ENCODE results near the gene COA6. TPM values are rescaled to one million over a fixed set of nuclear protein-coding genes. Genes with fewer than 3 reads are reported as not detected.

COA6 gene
- total and polyA plus RNA-seq, 2 of the 13 experiments (the other 11 are each of a cell fraction or from before 2014, with no cell fraction given), result 32.4 to 104 TPM

GRCh38 chr1:234373064-234373958, at the start of gene COA6 (continued):
- no peak for TF ChIP-seq AHDC1 (CRISPR knock-in tag; IDR thresholded peaks at IDR 0.05; ENCODE audit: borderline replicate concordance)
- peak; percentile 74; the same call in 1 of the 2 replicates for TF ChIP-seq HIVEP1 (CRISPR knock-in tag; IDR thresholded peaks at IDR 0.05)
- no peak for TF ChIP-seq MAFK (conservative IDR thresholded peaks at IDR 0.05 in 1 of 2, IDR thresholded peaks at IDR 0.05 in 1 of 2; ENCODE audit: low read length in 2 of 2)
- TF ChIP-seq ZNF362 (CRISPR knock-in tag; IDR thresholded peaks at IDR 0.05; ENCODE audit: borderline replicate concordance), result peak; percentile 17; the same call in 1 of the 2 replicates
- TF ChIP-seq NRL (CRISPR knock-in tag; IDR thresholded peaks at IDR 0.05; ENCODE audit: borderline replicate concordance), result peak; percentile 87
- no peak for TF ChIP-seq MAZ (IDR thresholded peaks at IDR 0.05; ENCODE audit: borderline replicate concordance, low read depth, low read length)
- TF ChIP-seq MAZ (CRISPR knock-in tag; IDR thresholded peaks at IDR 0.05; ENCODE audit: low read depth), result peak; percentile 78
- peak; percentile 88 for TF ChIP-seq ELF1 (CRISPR knock-in tag; IDR thresholded peaks at IDR 0.05)
- peak; percentile 83; the same call in 1 of the 2 replicates for TF ChIP-seq ZSCAN21 (CRISPR knock-in tag; IDR thresholded peaks at IDR 0.05; ENCODE audit: borderline replicate concordance)
- 0 out of 2 replicates have a peak, but pooled peaks have one; percentile 48 for TF ChIP-seq ZBTB4 (CRISPR knock-in tag; IDR thresholded peaks at IDR 0.05; ENCODE audit: borderline replicate concordance)
- TF ChIP-seq ASH2L (IDR thresholded peaks at IDR 0.05; ENCODE audit: insufficient read length, low read depth, low read length), result peak; percentile 99
- TF ChIP-seq ETV6 (CRISPR knock-in tag; conservative IDR thresholded peaks at IDR 0.05), result peak; percentile 72; the same call in 1 of the 2 replicates
- TF ChIP-seq ZNF770 (CRISPR knock-in tag; IDR thresholded peaks at IDR 0.05), result peak; percentile 98
- peak; percentile 88; the same call in 1 of the 2 replicates for TF ChIP-seq MYC (CRISPR knock-in tag; IDR thresholded peaks at IDR 0.05; ENCODE audit: borderline replicate concordance)

Data from HepG2 (cell line).